ENCODE data around the gene CASP7. TPM values are rescaled to one million over a fixed set of nuclear protein-coding genes. Genes with fewer than 3 reads are reported as not detected.

CASP7 gene
- total and polyA plus RNA-seq, 2 of the 8 experiments (the other 6 are each of a cell fraction or from before 2014, with no cell fraction given) = 2.3 to 4.1 TPM

- CTCF ChIA-PET (ENCODE audit: partially characterized antibody) = no interaction called here
- no peak overlapping the region for H3K14ac ChIP-seq (ENCODE audit: insufficient read length)
- H3K4me3 ChIP-seq (ENCODE audit: extremely low read depth in 1 of 4, insufficient read depth in 2 of 4, low read depth in 3 of 4, low read length in 4 of 4) = no peak overlapping the region
- no peak overlapping the region for H2BK5ac ChIP-seq (ENCODE audit: low read depth, low read length)
- H2BK20ac ChIP-seq (ENCODE audit: low read length) = no peak overlapping the region
- no peaks in the 10 kb centered on the region for H3K27me3 ChIP-seq (replicated peaks in 1 of 4; ENCODE audit: control insufficient read depth in 3 of 4, extremely low read depth in 1 of 4, insufficient read depth in 3 of 4, low read length in 3 of 4)
- no peaks in the 10 kb centered on the region for H3K23me2 ChIP-seq (ENCODE audit: low read depth, low read length)
- POLR2A ChIA-PET (ENCODE audit: partially characterized antibody) = no interaction called here
- no peaks in the 10 kb centered on the region for H4K20me1 ChIP-seq (replicated peaks in 1 of 2; ENCODE audit: control insufficient read depth in 1 of 2, insufficient read depth in 2 of 2, low read length in 2 of 2)
- peaks cover 0 to 6% of the 10 kb centered on the region in 2 experiments; a peak in 1 of 4 replicates for H3K9me3 ChIP-seq (ENCODE audit: insufficient read depth in 2 of 2, low read depth in 1 of 2, low read length in 1 of 2)
- H3K36me3 ChIP-seq (ENCODE audit: control insufficient read depth in 2 of 4, insufficient read depth in 4 of 4, low read length in 3 of 4) = no peaks in the 10 kb centered on the region
- no peak overlapping the region for H4K8ac ChIP-seq (ENCODE audit: extremely low read depth, insufficient read depth, low read length)
- no peaks in the 10 kb centered on the region for H3K79me1 ChIP-seq (ENCODE audit: low read depth, low read length)
- H3K18ac ChIP-seq (ENCODE audit: extremely low read depth, low read length) = no peak overlapping the region
- H2AFZ ChIP-seq (ENCODE audit: low read length) = no peak overlapping the region
- no peak overlapping the region for H4K91ac ChIP-seq (replicated peaks; ENCODE audit: insufficient read length, low read length)
- H3K9ac ChIP-seq (replicated peaks in 1 of 4; ENCODE audit: extremely low read depth in 1 of 4, low read depth in 3 of 4, low read length in 3 of 4) = no peak overlapping the region
- no peak overlapping the region for H3K4me2 ChIP-seq (ENCODE audit: insufficient read depth in 1 of 2, low read depth in 2 of 2, low read length in 2 of 2)
- DNase-seq (ENCODE audit: low read depth in 1 of 2, low spot score in 2 of 2) (no peak), FAIRE-seq (no peak)
- H3K27ac ChIP-seq (ENCODE audit: low read depth, low read length) = no peak overlapping the region
- no peak overlapping the region for H2AK5ac ChIP-seq (ENCODE audit: low read depth, low read length)
- no peak overlapping the region for H2BK120ac ChIP-seq (replicated peaks; ENCODE audit: low read depth, low read length)
- H3K56ac ChIP-seq (replicated peaks; ENCODE audit: insufficient read length, low read depth, low read length) = no peak overlapping the region
- no peak overlapping the region for H2BK12ac ChIP-seq (ENCODE audit: low read depth, low read length)
- no peaks in the 10 kb centered on the region for H3K4me1 ChIP-seq (replicated peaks in 1 of 4; ENCODE audit: control insufficient read depth in 3 of 4, insufficient read depth in 4 of 4, low read length in 3 of 4)
- TF ChIP-seq MAFK (IDR thresholded peaks at IDR 0.05; ENCODE audit: low read depth, low read length) (no peak), SIRT6 (IDR thresholded peaks at IDR 0.05; ENCODE audit: low read length) (no peak), HDAC6 (IDR thresholded peaks at IDR 0.05; ENCODE audit: low read depth, low read length) (no peak), CHD1 (IDR thresholded peaks at IDR 0.05; ENCODE audit: low read depth, low read length) (no peak), RBBP5 (IDR thresholded peaks at IDR 0.05; ENCODE audit: borderline replicate concordance, low read depth, low read length) (no peak), KDM1A (IDR thresholded peaks at IDR 0.05; ENCODE audit: borderline replicate concordance, low read length) (no peak), POU5F1 (IDR thresholded peaks at IDR 0.05; ENCODE audit: low read depth, low read length) (no peak), SP4 (IDR thresholded peaks at IDR 0.05; ENCODE audit: low read length) (no peak), BCL11A (IDR thresholded peaks at IDR 0.05; ENCODE audit: low read depth in 2 of 2, low read length in 2 of 2) (no peak)
- H2BK15ac ChIP-seq (ENCODE audit: low read length) = no peak overlapping the region
- H3K79me2 ChIP-seq (ENCODE audit: control insufficient read depth in 1 of 2, insufficient read depth in 2 of 2, low read length in 2 of 2) = no peaks in the 10 kb centered on the region
- H3K4ac ChIP-seq (replicated peaks; ENCODE audit: insufficient read length, low read depth, low read length) = no peak overlapping the region
- H4K5ac ChIP-seq (ENCODE audit: insufficient read length, low read depth, low read length) = no peak overlapping the region
- WGBS, 2 experiments (ENCODE audit: extremely low coverage in 1 of 2, insufficient coverage in 1 of 2, insufficient read length in 1 of 2, insufficient replicate concordance in 2 of 2, low coverage in 1 of 2, low lambda C conversion rate in 2 of 2, missing lambda C conversion rate in 1 of 2) = no CpG with 5 or more reads among the region's 1 CpG
- H3K23ac ChIP-seq (ENCODE audit: insufficient read length) = no peak overlapping the region
These were observed 82.4 kb downstream of the CASP7 start for GRCh38 chr10:113762083-113762482.
